ENCODE data around the gene DPYSL5. TPM values are rescaled to one million over a fixed set of nuclear protein-coding genes. Genes with fewer than 3 reads are reported as not detected.
A peak's percentile ranks its signal among the peaks of the same experiment; 100 is the strongest.

The DPYSL5 gene
- total RNA-seq, 1 experiment from 2014 or later = not detected

DNA sequence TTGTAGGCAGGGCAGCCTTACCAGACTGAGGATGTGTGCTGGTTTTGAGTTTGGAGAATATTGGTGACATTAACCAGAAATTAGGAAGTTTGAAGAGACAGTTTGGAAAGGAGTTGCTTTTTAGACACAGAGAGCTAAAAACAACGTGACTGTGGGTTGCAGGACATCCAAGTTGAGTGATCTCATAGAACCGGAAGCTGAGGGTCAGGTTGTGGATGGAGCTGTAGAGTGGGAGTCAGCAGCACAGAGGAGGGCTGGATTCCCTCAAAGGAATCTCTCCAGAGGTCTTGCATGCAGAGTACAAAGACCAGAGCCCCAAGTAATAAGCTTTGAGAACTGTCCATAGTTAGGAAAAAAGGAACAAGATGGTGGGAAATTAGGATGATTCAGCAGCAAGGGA lies 131.8 kb downstream of the DPYSL5 start:
- no peaks in the 10 kb centered on the region for H3K36me3 ChIP-seq (ENCODE audit: low read depth, low read length)
- peaks cover 49% of the 10 kb centered on the region for H3K79me2 ChIP-seq (ENCODE audit: low read length)
- no peak overlapping the region for H3K9ac ChIP-seq (ENCODE audit: low read length)
- BruUV-seq (replicated peaks) = no TSS peak
- H3K4me3 ChIP-seq (ENCODE audit: low read length) = no peak overlapping the region
- CTCF ChIA-PET = no interaction called here
- no peaks in the 10 kb centered on the region for H3K9me3 ChIP-seq (ENCODE audit: low read length)
- no peaks in the 10 kb centered on the region for H4K20me1 ChIP-seq (ENCODE audit: low read length)
- H3K9me2 ChIP-seq (replicated peaks; ENCODE audit: low read length) = no peaks in the 10 kb centered on the region
- ATAC-seq (no peak), DNase-seq (no peak)
- POLR2A ChIA-PET (ENCODE audit: unreplicated experiment) = no interaction called here
- intact Hi-C loops (cut with micrococcal nuclease) = no loop called here
- H3K4me1 ChIP-seq (ENCODE audit: insufficient read depth, low read length) = peaks cover 46% of the 10 kb centered on the region
- no peak overlapping the region for H2AFZ ChIP-seq (ENCODE audit: low read length)
- H3F3A ChIP-seq (ENCODE audit: low read length, unreplicated experiment) = no peaks in the 10 kb centered on the region
- TF ChIP-seq CTCF (conservative IDR thresholded peaks at IDR 0.05; ENCODE audit: low read depth, low read length) = no peak
- no peak for TF ChIP-seq EZH2phosphoT487 (IDR thresholded peaks at IDR 0.05; ENCODE audit: borderline replicate concordance, low read length)
- TF ChIP-seq EZH2 (IDR thresholded peaks at IDR 0.05; ENCODE audit: low read length, unreplicated experiment) = no peak
- no peak overlapping the region for H3K4me2 ChIP-seq (ENCODE audit: low read length)
- no peaks in the 10 kb centered on the region for H3K27me3 ChIP-seq (ENCODE audit: low read length)
- H3K27ac ChIP-seq (ENCODE audit: low read length) = no peak overlapping the region

DNA sequence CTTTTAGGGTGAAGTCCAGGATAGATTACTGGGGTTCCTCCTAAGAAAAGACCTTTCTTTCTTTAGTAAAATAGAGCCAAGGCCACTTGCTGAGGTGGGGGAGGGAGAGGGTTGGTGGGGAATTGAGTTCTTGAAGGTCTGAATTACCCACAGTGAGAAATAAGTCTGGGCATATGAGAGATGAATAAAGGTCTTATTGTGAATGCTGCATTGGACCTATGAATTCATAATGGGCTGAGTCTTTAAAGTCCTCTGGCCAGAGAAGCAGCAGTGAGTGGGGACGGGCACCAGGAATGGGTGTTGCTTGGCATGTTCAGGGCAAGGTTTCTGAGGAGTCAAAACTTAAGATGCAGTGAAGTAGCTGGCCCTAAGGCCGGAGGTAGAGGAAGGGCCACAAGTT lies 133.0 kb downstream of the DPYSL5 start:
- Histone ChIP-seq H3F3A (ENCODE audit: low read length, unreplicated experiment) (no peaks in the 10 kb centered on the region), H2AFZ (ENCODE audit: low read length) (no peak overlapping the region), H3K4me1 (ENCODE audit: insufficient read depth, low read length) (peaks cover 39% of the 10 kb centered on the region), H4K20me1 (ENCODE audit: low read length) (no peaks in the 10 kb centered on the region), H3K27ac (ENCODE audit: low read length) (no peak overlapping the region), H3K9ac (ENCODE audit: low read length) (no peak overlapping the region), H3K27me3 (ENCODE audit: low read length) (no peaks in the 10 kb centered on the region), H3K4me2 (ENCODE audit: low read length) (no peak overlapping the region), H3K79me2 (ENCODE audit: low read length) (peaks cover 37% of the 10 kb centered on the region), H3K9me2 (replicated peaks; ENCODE audit: low read length) (no peaks in the 10 kb centered on the region), H3K36me3 (ENCODE audit: low read depth, low read length) (no peaks in the 10 kb centered on the region), H3K9me3 (ENCODE audit: low read length) (no peaks in the 10 kb centered on the region), H3K4me3 (ENCODE audit: low read length) (no peak overlapping the region)
- intact Hi-C loops (cut with micrococcal nuclease) = no loop called here
- BruUV-seq (replicated peaks) = no TSS peak
- no peak for ATAC-seq
- ChIA-PET CTCF (no interaction called here), POLR2A (ENCODE audit: unreplicated experiment) (no interaction called here)
- no peak for TF ChIP-seq EZH2phosphoT487 (IDR thresholded peaks at IDR 0.05; ENCODE audit: borderline replicate concordance, low read length)
- DNase-seq = no peak

DNA sequence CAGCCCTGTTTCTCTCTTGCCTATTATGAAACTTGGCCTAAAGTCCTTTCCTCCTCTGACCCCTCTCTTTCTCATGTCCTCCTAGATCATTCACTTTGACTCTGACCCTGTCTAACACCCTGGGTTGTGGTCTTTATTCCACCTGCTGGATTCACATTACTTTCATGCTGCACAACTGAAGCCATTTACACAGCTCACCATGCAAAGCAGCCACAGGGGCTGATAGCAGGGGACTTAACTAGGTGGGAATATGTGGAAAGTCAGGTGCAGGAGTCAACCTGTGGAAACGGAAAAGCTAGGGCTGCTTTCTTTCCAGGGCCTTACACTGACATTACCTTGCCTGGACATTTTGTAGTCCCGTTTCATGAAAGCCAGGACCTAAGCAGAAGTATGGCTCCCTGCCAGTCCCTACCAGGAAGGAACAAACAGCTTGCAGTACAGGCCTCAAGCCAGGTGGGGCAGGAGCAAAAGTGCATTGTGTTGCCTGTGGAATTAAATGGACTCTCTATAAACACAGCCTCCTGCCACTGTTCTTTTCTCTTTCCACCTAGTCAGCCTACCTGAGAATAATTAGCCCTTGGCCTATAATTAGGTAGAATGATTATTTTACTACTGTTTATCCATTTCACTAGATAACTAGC lies 134.3 kb downstream of the DPYSL5 start:
- H4K20me1 ChIP-seq (ENCODE audit: low read length) = no peaks in the 10 kb centered on the region
- H3K27ac ChIP-seq (ENCODE audit: low read length) = 0 out of 2 replicates have a peak overlapping the region, but pooled peaks have one; percentile 5
- no peak overlapping the region for H2AFZ ChIP-seq (ENCODE audit: low read length)
- H3K9ac ChIP-seq (ENCODE audit: low read length) = no peak overlapping the region
- CTCF ChIA-PET = interaction anchor here (0.5 to 1.0 kb wide), 3 partner anchors 17 to 28 kb away, joined by 3 to 4 read pairs (median 3); no protein-coding TSS in a partner anchor
- intact Hi-C loops (cut with micrococcal nuclease) = loop anchor here (2.0 kb wide), 1 partner anchor 35 kb away; no protein-coding TSS in a partner anchor
- peak; percentile 92 for ATAC-seq
- no TSS peak for BruUV-seq (replicated peaks)
- H3K79me2 ChIP-seq (ENCODE audit: low read length) = peaks cover 25% of the 10 kb centered on the region
- H3K27me3 ChIP-seq (ENCODE audit: low read length) = no peaks in the 10 kb centered on the region
- H3K9me3 ChIP-seq (ENCODE audit: low read length) = no peaks in the 10 kb centered on the region
- H3K9me2 ChIP-seq (replicated peaks; ENCODE audit: low read length) = no peaks in the 10 kb centered on the region
- H3K4me2 ChIP-seq (ENCODE audit: low read length) = no peak overlapping the region
- POLR2A ChIA-PET (ENCODE audit: unreplicated experiment) = interaction anchor here (0.5 to 0.6 kb wide), 2 partner anchors 98 to 290 kb away, joined by 3 to 5 read pairs; no protein-coding TSS in a partner anchor
- H3K4me3 ChIP-seq (ENCODE audit: low read length) = no peak overlapping the region
- peaks cover 29% of the 10 kb centered on the region for H3K4me1 ChIP-seq (ENCODE audit: insufficient read depth, low read length)
- TF ChIP-seq CTCF (conservative IDR thresholded peaks at IDR 0.05; ENCODE audit: low read depth, low read length) = peak; percentile 42; the same call in 1 of the 2 replicates
- no peak for TF ChIP-seq EZH2phosphoT487 (IDR thresholded peaks at IDR 0.05; ENCODE audit: borderline replicate concordance, low read length)
- DNase-seq = peak; percentile 80
- no peaks in the 10 kb centered on the region for H3F3A ChIP-seq (ENCODE audit: low read length, unreplicated experiment)
- H3K36me3 ChIP-seq (ENCODE audit: low read depth, low read length) = no peaks in the 10 kb centered on the region
